Vagina (tissue), 2 donors: ENCODE measurements around the gene MAP1LC3B2.

ENCODE experiments used
- CTCF ChIP-seq, 3 experiments: fragments of 450-650 bp in 2 of 3; fragments of 200-600 bp in 1 of 3; sonication (generic) in 1 of 3; IDR thresholded peaks; one replicate each; pipeline ENCODE4 v1.5.1; 2017 to 2019; ENCODE audit warnings: antibody characterized with exemption in 3 of 3, mild to moderate bottlenecking in 2 of 3, moderate library complexity in 2 of 3
- POLR2A ChIP-seq, 2 donors: fragments of 450-650 bp; IDR thresholded peaks; one replicate each; pipeline ENCODE4 v1.6.1; 2017; ENCODE audit warnings: antibody characterized with exemption in 2 of 2, mild to moderate bottlenecking in 2 of 2, moderate library complexity in 2 of 2

- TF ChIP-seq CTCF (IDR thresholded peaks at IDR 0.05): no peak
- TF ChIP-seq POLR2A (IDR thresholded peaks at IDR 0.05): no peak
These were observed 32.9 kb downstream of the MAP1LC3B2 start for GRCh38 chr12:116591855-116592637.
